OCI-LY3 (cell line): ENCODE measurements around the gene OPHN1.

Experiments
- H2AFZ ChIP-seq: fragments of 200-600, 300-600 bp; shearing (Covaris generic); 2 replicates; pipeline ENCODE4 v1.6.0; 2014; ENCODE audit warnings: antibody characterized with exemption, low read depth, low read length
- H3K27ac ChIP-seq: fragments of 200-600, 300-600 bp; sonication (generic); 2 replicates; pipeline ENCODE4 v1.5.1; 2014; ENCODE audit warnings: mild to moderate bottlenecking, low read length, moderate library complexity, mixed read lengths
- H3K27me3 ChIP-seq: fragments of 200-600, 300-600 bp; sonication (generic); 2 replicates; pipeline ENCODE4 v1.6.1; 2014; ENCODE audit warnings: low read depth, low read length, mixed read lengths
- H3K36me3 ChIP-seq: fragments of 200-600, 300-600 bp; sonication (generic); replicated peaks from 2 replicates; pipeline ENCODE3; 2014; ENCODE audit warnings: low read depth, low read length, mixed read lengths
- H3K4me1 ChIP-seq: fragments of 300-600, 200-600 bp; sonication (generic); 2 replicates; pipeline ENCODE4 v1.6.1; 2014; ENCODE audit warnings: low read length, mixed read lengths
- H3K4me2 ChIP-seq: fragments of 200-600, 300-600 bp; sonication (generic); 2 replicates; pipeline ENCODE4 v1.6.1; 2014; ENCODE audit warnings: low read length, mixed read lengths
- H3K4me3 ChIP-seq: fragments of 300-600, 200-600 bp; sonication (generic); 2 replicates; pipeline ENCODE4 v1.5.1; 2014; ENCODE audit warnings: antibody characterized with exemption, mild to moderate bottlenecking, low read length, moderate library complexity
- H3K79me2 ChIP-seq: fragments of 300-600, 200-600 bp; shearing (Covaris generic); 2 replicates; pipeline ENCODE4 v1.6.1; 2014; ENCODE audit warnings: mild to moderate bottlenecking, low read length, mixed read lengths
- H3K9ac ChIP-seq: fragments of 300-600, 200-600 bp; shearing (Covaris generic); 2 replicates; pipeline ENCODE4 v1.6.0; 2014; ENCODE audit warnings: mild to moderate bottlenecking, low read length, moderate library complexity
- H3K9me3 ChIP-seq: fragments of 200-600, 300-600 bp; shearing (Covaris generic); 2 replicates; pipeline ENCODE4 v1.6.1; 2014; ENCODE audit warnings: low read length, mixed read lengths; ENCODE audit not compliant: insufficient read depth
- H4K20me1 ChIP-seq: fragments of 200-600, 300-600 bp; sonication (generic); 2 replicates; pipeline ENCODE4 v1.6.1; 2016; ENCODE audit warnings: low read length, mixed read lengths; ENCODE audit not compliant: insufficient read depth
- CTCF ChIP-seq: fragments of 200-600, 300-600 bp; sonication (generic); IDR thresholded peaks from 2 replicates; pipeline ENCODE4 v1.5.1; 2014; ENCODE audit warnings: antibody characterized with exemption, low read length, low read depth
- EZH2phosphoT487 ChIP-seq: fragments of 200-600 bp; shearing (Covaris generic); IDR thresholded peaks from 2 replicates; pipeline ENCODE4 v1.6.1; 2018; ENCODE audit warnings: antibody characterized with exemption, mixed run types, low read depth

Gene OPHN1

GRCh38 chrX:68433981-68434299 is 645 bp upstream of the OPHN1 start:
- no peaks in the 10 kb centered on the region for H4K20me1 ChIP-seq
- no peak for TF ChIP-seq EZH2phosphoT487
- no peak for TF ChIP-seq CTCF
- no peaks in the 10 kb centered on the region for H3K36me3 ChIP-seq
- H3K4me3 ChIP-seq = no peak overlapping the region
- H3K79me2 ChIP-seq = no peaks in the 10 kb centered on the region
- H3K27ac ChIP-seq = no peak overlapping the region
- no peaks in the 10 kb centered on the region for H3K4me1 ChIP-seq
- no peak overlapping the region for H3K4me2 ChIP-seq
- no peaks in the 10 kb centered on the region for H3K27me3 ChIP-seq
- no peaks in the 10 kb centered on the region for H3K9me3 ChIP-seq
- no peak overlapping the region for H3K9ac ChIP-seq
- no peak overlapping the region for H2AFZ ChIP-seq

- Histone ChIP-seq H3K4me3 (no peak overlapping the region), H3K9me3 (no peaks in the 10 kb centered on the region), H2AFZ (no peak overlapping the region), H3K79me2 (no peaks in the 10 kb centered on the region), H3K4me1 (no peaks in the 10 kb centered on the region), H3K36me3 (no peaks in the 10 kb centered on the region), H3K27ac (no peak overlapping the region), H4K20me1 (no peaks in the 10 kb centered on the region), H3K4me2 (no peak overlapping the region), H3K27me3 (no peaks in the 10 kb centered on the region), H3K9ac (no peak overlapping the region)
- TF ChIP-seq CTCF (no peak), EZH2phosphoT487 (no peak)
These were observed 647 bp downstream of the OPHN1 start for GRCh38 chrX:68432648-68433047.

- no peak overlapping the region for H2AFZ ChIP-seq
- H3K27me3 ChIP-seq = no peaks in the 10 kb centered on the region
- H3K4me2 ChIP-seq = no peak overlapping the region
- no peaks in the 10 kb centered on the region for H3K79me2 ChIP-seq
- H3K4me3 ChIP-seq = no peak overlapping the region
- no peaks in the 10 kb centered on the region for H4K20me1 ChIP-seq
- no peaks in the 10 kb centered on the region for H3K4me1 ChIP-seq
- TF ChIP-seq CTCF (no peak), EZH2phosphoT487 (no peak)
- H3K36me3 ChIP-seq = no peaks in the 10 kb centered on the region
- H3K9ac ChIP-seq = no peak overlapping the region
- no peak overlapping the region for H3K27ac ChIP-seq
- no peaks in the 10 kb centered on the region for H3K9me3 ChIP-seq
These were observed 1.5 kb downstream of the OPHN1 start for GRCh38 chrX:68431836-68432235.

- no peak overlapping the region for H3K4me2 ChIP-seq
- no peak for TF ChIP-seq EZH2phosphoT487
- TF ChIP-seq CTCF = no peak
- H3K4me1 ChIP-seq = no peaks in the 10 kb centered on the region
- no peaks in the 10 kb centered on the region for H3K27me3 ChIP-seq
- no peak overlapping the region for H3K9ac ChIP-seq
- no peaks in the 10 kb centered on the region for H4K20me1 ChIP-seq
- H3K4me3 ChIP-seq = no peak overlapping the region
- no peaks in the 10 kb centered on the region for H3K79me2 ChIP-seq
- no peak overlapping the region for H2AFZ ChIP-seq
- no peaks in the 10 kb centered on the region for H3K9me3 ChIP-seq
- no peaks in the 10 kb centered on the region for H3K36me3 ChIP-seq
- no peak overlapping the region for H3K27ac ChIP-seq
These were observed 4.1 kb downstream of the OPHN1 start for GRCh38 chrX:68429216-68429615.
